NCI-H69 (cell line): ENCODE measurements around the gene GGT1.
A peak's percentile ranks its signal among the peaks of the same experiment; 100 is the strongest.
"Not testable (repeated sequence)": the region's sequence is repeated elsewhere in the genome, so short reads cannot be mapped to it uniquely, and the experiment has no call there.

Experiments
- DNase-seq: peaks from one replicate; lab custom pipeline; 2025; lab: John Stamatoyannopoulos, UW

The GGT1 gene

DNA sequence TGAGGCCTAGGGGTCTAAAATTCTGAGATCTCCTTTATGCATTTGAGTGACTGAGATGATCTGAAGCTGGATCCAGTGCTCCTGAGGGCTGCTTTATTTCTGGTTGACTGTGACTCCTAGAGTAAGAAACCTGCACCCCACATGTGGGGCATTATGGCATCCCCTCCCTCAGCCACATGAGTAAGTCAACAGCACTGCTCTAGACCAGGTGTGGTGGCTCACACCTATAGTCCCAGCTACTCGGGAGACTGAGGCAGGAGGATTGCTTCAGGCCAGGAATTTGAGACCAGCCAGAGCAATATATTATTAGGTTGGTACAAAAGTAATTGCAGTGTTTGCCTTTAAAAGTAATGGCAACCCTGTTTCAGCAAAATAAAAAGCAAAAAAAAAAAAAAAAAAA is 39.3 kb downstream of the GGT1 start:
- not testable (repeated sequence) for DNase-seq

- not testable (repeated sequence) for DNase-seq
Observed at GRCh38 chr22:24644409-24644808, 41.4 kb downstream of the GGT1 start.

DNA sequence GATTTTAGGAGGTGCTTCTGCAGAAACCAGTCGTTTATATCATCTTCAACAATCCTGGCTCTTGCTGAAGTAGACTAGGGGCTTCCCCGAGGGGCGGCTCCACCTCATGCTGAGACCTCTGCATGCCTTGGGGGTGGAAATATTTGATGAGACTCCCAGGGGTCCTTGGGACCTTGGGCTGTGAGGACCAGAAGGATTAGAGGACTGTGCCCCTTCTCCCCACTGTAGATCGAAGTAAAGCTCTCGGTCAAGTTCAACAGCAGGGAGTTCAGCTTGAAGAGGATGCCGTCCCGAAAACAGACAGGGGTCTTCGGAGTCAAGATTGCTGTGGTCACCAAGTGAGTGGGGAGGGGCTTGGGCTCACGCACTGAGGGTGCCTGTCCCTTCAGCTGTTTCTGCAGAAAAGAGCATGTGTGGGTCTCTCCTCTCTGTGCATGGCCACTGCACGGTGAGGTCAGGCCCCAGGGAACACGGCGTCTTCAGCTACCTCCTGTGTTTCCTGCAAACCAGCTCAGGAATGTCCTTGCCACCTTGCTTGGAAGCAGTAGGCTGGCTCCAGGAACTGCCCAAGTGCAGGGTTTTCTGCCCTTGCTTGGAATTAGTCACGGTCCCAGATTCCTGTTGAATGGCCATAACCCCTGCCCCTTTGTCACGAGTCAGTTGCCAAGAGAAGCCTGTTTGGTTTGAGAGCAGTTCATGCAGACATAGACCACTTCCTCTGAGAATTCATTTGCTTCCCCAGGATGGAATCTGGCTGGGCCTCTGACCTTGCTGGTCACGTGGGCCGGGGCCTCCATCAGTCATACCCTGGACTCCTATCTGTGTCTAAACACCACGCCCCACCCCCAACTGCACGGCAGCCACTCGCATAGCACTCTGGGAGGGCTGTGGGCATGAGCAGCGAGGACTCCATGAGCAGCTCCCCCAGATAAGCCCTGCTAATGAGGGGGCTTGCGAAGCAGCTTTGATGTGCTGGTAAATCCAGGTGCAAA is 42.7 kb downstream of the GGT1 start:
- DNase-seq: not testable (repeated sequence)

GRCh38 chr22:24646756-24647155 is 43.8 kb downstream of the GGT1 start:
- DNase-seq: not testable (repeated sequence)

GRCh38 chr22:24649371-24649770 is 46.4 kb downstream of the GGT1 start:
- DNase-seq: not testable (repeated sequence)

DNA sequence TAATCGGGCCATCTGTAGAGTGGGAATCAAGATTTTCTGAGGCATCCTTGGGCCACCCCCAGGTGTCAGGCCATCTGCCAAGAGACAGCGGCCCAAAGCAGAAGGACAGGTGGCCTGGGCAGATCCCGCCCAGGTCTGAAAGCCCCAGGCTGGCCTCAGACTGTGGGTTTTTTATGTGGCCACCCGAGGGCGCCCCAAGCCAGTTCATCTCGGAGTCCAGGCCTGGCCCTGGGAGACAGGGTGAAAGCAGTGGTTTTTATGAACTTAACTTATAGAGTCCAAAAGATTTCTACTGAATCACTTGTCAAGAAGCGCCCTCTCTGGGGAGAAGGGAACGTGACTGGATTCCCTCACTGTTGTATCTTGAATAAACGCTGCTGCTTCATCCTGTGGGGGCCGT is 47.9 kb downstream of the GGT1 start:
- not testable (repeated sequence) for DNase-seq

DNA sequence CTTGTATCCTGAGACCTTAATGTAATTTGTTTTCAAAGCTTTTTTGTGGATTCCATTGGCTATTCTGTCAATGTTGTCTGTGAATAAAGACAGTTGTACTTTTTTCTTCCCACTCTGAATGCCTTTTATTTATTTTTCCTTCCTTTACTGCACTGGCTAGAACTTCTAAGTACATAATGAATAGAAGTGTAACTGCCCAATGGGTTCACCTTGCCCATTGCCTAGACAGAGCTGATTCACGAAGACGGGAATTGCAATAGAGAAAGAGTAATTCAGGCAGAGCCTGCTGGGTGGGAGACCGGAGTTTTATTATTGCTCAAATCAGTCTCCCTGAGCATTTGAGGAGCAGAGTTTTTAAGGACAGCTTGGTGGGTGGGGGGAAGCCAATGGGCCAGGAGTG is 62.4 kb downstream of the GGT1 start:
- not testable (repeated sequence) for DNase-seq

DNA sequence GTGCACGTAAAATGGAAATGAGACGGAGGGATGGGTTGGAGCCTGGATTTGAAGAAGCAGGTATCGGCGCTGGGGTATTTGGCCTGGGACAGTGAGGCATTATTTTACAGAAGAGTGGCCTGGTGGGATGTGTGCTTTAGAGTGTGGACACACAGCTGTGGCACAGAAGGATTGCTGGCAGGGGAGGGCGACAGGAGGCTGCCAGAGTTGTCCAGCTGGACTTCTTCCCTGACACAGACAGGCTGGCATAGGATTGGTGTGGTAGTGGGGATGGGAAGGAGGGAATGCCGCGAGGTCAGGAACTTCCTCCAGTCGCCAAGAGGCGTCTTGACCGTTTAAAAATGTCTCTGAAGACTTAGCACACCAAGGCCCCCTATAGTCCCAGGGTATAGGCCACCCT is 64.9 kb downstream of the GGT1 start:
- not testable (repeated sequence) for DNase-seq

- DNase-seq: peak; percentile 20
Observed at GRCh38 chr22:24672532-24672931, 69.5 kb downstream of the GGT1 start.
